KBM-7 (cell line): ENCODE measurements around the gene CRY1.

ENCODE experiments used
- DNase-seq: peaks from one replicate; pipeline ENCODE4 v3.0.0-alpha.2; 2015
- in situ Hi-C: fragments of 300-500 bp; cut with MboI; formaldehyde crosslinking; loops from 2 replicates; pipeline ENCODE4 v1.14.3; 2020; ENCODE audit warnings: low sequenced_read_pairs, low pct_unique_long_range_greater_than_20kb, mixed read lengths

CRY1 gene

DNA sequence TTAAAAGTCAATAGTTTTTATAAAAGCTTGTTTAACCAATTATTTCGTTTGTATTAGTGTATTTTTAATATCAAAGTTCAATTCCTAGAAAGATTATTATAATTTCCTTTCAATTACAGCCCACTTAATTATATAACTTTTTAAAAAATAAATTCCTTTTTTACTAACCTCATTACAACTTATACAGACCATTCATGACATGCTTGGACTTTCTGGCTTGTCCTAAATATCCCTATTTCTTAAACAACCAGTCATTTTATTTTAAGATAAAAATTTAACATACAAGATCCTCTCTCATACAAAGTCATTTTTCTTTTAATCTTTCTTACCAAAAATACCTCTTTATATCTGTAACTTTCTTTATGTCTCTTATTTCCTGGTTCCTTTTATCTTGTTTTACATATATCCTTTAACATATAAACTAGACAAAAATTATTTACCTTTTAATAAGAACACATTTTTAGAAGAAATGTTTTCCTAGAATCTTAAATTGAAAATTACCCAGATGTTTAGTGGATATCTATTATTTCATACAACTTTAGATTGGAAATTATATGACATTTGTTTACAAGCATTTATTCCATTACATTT, 148.0 kb downstream of the CRY1 start:
- in situ Hi-C loops: no loop called here
- no peak for DNase-seq

GRCh38 chr12:106942775-106943174, 150.6 kb downstream of the CRY1 start:
- no peak for DNase-seq
- in situ Hi-C loops: no loop called here

- in situ Hi-C loops: no loop called here
- DNase-seq: no peak
These were observed 151.7 kb downstream of the CRY1 start for GRCh38 chr12:106941481-106942156.
